ENCODE data around the gene SYNE1.
"Not testable (repeated sequence)": the region's sequence is repeated elsewhere in the genome, so short reads cannot be mapped to it uniquely, and the experiment has no call there.

SYNE1 gene

GRCh38 chr6:152138344-152138743, 498.8 kb downstream of the SYNE1 start:
- DNase-seq (ENCODE audit: low read depth) = not testable (repeated sequence)

GRCh38 chr6:152136449-152136825, 500.7 kb downstream of the SYNE1 start:
- no peak for DNase-seq (ENCODE audit: low read depth)

- no peak for DNase-seq (ENCODE audit: low read depth)
Observed at GRCh38 chr6:152135755-152136448, 501.3 kb downstream of the SYNE1 start.

GRCh38 chr6:152130441-152130840, 506.7 kb downstream of the SYNE1 start:
- no peak for DNase-seq (ENCODE audit: low read depth)

GRCh38 chr6:152129691-152130151, 507.4 kb downstream of the SYNE1 start:
- DNase-seq (ENCODE audit: low read depth) = no peak

GRCh38 chr6:152127432-152128165, 509.6 kb downstream of the SYNE1 start:
- no peak for DNase-seq (ENCODE audit: low read depth)

GRCh38 chr6:152124429-152125074, 512.6 kb downstream of the SYNE1 start:
- DNase-seq (ENCODE audit: low read depth) = peak; percentile 68

- DNase-seq (ENCODE audit: low read depth) = no peak
Observed at GRCh38 chr6:152123076-152123475, 514.1 kb downstream of the SYNE1 start.

- no peak for DNase-seq (ENCODE audit: low read depth)
Observed at GRCh38 chr6:152122434-152122833, 514.7 kb downstream of the SYNE1 start.

- DNase-seq (ENCODE audit: low read depth) = no peak
Observed at GRCh38 chr6:152121910-152122309, 515.3 kb downstream of the SYNE1 start.

GRCh38 chr6:152119831-152120230, 517.3 kb downstream of the SYNE1 start:
- DNase-seq (ENCODE audit: low read depth) = no peak

GRCh38 chr6:152118678-152119077, 518.5 kb downstream of the SYNE1 start:
- DNase-seq (ENCODE audit: low read depth) = no peak

GRCh38 chr6:152118224-152118623, 518.9 kb downstream of the SYNE1 start:
- no peak for DNase-seq (ENCODE audit: low read depth)

GRCh38 chr6:152117156-152118133, 519.7 kb downstream of the SYNE1 start:
- no peak for DNase-seq (ENCODE audit: low read depth)

- DNase-seq (ENCODE audit: low read depth) = no peak
Observed at GRCh38 chr6:152112491-152113261, 524.5 kb downstream of the SYNE1 start.

- no peak for DNase-seq (ENCODE audit: low read depth)
Observed at GRCh38 chr6:152110886-152111820, 526.0 kb downstream of the SYNE1 start.

GRCh38 chr6:152107973-152108372, 529.2 kb downstream of the SYNE1 start:
- DNase-seq (ENCODE audit: low read depth) = no peak

- DNase-seq (ENCODE audit: low read depth) = no peak
Observed at GRCh38 chr6:152100183-152100618, 537.0 kb downstream of the SYNE1 start.

- no peak for DNase-seq (ENCODE audit: low read depth)
Observed at GRCh38 chr6:152099446-152100182, 537.5 kb downstream of the SYNE1 start.
